GM10847 (cell line): Measurements from ENCODE around the gene ATP2B2.

Source experiments
- POLR2A ChIP-seq: IDR thresholded peaks from 2 replicates; pipeline ENCODE4 v1.6.1; 2011; ENCODE audit not compliant: insufficient read length; ENCODE audit errors: extremely low read depth

Gene ATP2B2

DNA sequence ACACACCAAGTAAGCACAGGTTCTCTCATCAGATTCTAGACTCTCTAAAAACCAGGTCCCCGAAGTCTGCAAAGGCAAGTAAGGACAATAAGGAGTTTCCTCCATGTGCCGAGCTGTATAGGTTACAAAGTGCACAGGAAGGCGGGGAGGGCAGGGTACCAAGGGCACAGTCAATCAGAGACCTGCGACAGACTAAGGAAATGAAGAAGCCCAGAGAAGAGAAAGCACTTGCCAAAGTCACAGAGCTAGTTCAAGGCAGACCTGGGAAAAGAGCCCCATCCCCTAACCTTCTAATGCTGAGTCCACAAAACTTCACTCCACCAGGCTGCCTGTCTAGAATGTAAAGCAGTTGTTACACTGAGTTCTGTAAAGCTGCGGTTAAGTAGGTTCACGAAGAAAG, 186.1 kb downstream of the ATP2B2 start:
- no peak for TF ChIP-seq POLR2A

DNA sequence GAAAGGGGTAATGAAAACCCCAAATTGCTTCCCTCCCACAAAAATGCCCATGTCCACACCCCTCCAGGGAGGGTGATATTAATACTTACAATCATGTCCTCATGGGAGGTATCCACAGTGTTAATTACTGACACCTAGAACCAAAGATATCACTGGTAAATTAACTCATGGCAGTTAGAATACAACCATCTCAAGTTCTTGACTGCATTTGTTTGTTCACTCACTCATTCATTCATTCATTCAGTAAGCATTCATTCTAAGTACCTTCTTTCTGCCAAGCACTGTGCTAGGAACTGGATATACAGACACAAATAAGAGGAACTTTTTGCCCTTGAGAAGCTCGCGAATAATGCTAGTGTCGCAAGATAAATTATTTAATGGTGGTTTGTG, 187.4 kb downstream of the ATP2B2 start:
- no peak for TF ChIP-seq POLR2A

DNA sequence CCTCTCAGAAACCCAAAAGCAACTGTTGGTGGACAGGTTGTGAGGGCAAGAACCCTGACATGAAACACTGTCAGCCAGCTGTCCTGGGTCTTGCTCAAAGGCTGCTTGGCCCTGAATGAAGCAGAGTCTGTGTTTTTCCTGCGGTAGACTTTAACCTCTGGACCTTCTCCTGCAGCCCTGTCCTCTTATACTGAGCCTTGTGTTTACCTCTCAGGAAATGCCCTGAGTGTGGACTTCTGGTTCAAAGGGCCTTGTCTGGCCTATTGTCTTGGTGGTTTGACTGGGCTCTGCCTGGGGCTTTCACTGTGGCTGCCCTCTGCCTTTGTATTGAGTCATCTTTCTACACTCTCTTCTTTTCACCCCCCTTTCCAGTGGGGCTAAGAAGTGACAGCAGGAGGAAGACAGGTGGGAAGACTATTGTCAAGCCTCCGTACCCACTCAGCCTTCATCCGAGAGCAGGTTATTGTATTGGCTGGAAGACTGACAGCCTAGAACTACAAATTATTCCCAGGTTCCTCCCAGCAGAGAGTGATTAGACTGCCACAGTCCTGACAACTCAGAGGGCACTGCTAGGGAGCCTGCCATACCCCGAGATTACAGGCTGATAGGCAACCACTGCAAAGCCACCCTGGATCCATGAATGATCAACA, 187.9 kb downstream of the ATP2B2 start:
- TF ChIP-seq POLR2A: no peak

DNA sequence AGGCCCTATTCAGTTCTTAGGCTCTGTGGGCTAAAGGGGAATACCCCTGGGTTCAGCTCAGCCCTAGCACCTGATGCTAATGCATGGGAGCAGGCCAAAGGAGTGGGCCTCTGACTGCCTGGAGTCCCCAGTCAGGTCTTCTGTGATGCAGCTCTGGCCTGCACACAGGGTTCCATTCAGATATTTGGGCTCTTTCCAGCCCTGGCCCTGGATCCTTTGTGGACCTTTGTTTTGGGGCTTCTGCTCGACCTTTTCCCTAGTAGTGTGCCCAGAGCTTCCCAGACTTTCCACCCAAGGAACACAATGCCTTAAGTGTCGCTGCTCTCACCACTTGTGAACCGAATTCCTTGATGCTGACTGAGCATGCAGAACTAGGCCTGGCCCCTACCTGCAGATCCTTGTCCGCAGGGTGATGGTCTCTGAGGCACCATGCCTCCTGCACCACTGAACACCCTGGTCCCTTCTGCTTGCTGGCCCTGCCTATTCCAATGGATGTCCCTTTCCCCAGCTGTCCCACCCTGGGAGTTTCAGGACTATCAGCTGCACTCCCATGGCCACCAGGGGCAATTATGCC, 189.5 kb downstream of the ATP2B2 start:
- TF ChIP-seq POLR2A: no peak

DNA sequence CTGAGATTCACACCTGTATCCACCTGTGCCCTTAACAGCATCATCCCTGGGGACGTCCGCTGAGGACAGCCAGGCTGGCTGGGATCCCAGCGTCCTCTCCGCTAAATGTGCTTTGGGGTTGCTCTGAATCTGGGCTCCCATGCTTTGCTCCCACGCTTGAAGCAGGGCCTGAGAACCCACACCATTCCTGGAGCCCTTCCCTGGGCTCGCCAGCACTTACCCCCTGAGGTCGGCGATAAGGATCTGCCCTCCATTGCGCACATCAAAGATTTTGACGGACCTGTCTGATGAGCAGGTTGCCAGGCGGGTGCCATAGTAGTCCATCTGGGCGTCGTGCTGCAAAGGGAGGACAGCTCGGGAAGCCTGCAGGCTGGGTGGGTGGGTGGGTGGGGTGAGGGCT, 190.3 kb downstream of the ATP2B2 start:
- TF ChIP-seq POLR2A: no peak

DNA sequence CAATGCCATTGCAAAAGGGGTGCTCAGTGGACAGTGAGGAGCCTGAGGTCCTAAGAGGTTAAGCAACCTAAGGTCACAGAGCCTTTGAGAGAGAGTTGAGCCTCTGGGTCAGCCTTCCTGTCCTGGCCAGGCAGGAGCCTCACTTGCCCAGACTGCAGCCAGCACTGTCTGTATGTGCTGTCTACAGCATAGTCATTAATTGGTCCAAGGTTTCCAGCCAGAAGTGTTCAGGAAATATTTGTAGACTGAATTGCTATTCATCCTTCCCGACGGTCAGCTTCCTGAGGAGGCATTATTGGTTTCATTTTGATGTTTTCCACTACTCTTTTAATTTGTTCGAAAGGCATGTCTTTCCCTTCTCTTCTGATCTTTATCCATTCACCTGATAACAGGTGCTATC, 192.5 kb downstream of the ATP2B2 start:
- no peak for TF ChIP-seq POLR2A

DNA sequence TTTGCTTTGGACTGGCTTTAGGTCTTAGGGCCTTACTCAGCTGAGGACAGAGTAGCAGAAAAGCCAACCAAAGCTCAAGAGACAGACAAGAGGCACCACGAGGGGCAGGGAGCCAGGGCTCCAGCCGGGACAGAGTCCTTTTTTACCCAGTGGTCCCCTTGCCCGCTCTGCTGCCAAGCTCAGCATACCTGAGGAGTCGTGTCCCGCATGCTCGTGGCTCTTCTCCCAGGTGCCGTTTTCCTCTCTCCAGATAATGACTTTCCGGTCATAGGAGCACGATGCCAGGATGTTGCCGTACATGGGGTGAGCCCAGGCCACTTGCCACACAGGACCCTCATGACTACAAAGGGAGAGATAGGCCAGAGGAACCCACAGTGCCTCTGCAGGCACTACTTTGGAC, 193.0 kb downstream of the ATP2B2 start:
- no peak for TF ChIP-seq POLR2A

DNA sequence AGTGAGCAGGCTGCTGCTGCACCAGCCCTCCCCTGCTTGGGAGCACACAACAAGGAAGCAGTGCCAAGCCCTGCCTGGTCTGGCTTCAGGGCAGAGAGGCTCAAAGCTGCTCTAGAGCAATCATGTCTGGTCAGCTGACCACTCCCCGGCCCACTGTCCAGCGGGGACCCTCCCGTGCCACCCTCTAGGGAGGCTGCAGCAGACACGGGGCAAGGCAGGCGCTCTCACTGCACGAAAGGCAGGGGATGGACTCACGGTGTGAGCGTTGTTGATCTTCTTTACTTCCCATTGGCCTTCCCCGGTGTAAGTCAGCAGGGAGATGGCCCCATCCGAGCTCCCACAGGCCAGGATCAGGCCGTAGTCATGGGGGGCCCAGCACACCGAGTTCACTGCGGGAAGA, 193.7 kb downstream of the ATP2B2 start:
- TF ChIP-seq POLR2A: no peak

DNA sequence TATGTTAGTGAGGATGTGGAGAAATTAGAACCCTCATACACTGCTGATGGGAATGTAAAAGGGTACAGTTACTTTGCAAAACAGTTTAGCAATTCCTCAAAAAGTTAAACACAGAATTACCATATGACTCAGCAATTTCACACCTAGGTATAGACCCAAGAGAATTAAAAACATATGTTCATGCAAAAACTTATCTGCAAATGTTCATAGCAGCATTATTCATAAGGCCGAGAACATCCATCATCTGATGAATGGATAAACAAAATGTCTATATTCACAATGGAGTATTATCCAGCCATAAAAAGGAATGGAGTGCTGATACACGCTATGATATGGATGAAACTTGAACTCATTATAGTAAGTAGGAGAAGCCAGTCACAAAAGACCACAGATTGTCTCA, 194.8 kb downstream of the ATP2B2 start:
- no peak for TF ChIP-seq POLR2A

DNA sequence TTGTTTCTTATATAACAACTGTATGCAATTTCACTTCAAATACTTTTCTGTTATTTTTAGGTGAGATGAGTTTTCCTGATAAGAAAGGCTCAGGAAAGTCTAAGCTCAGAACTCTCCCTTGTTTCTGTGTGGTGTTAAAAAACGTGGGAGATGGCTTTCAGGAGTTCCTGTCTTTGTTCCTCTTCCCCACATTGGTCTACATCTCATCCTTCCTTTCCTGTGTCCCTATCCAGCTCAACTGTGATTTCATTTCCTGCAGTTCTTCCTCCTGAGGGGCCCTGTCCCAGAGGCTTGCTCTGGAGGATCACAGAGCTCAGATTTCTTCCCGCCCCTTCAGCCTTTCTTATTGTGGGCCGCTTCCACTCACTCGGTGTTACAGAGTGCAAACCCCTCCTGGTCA, 195.7 kb downstream of the ATP2B2 start:
- no peak for TF ChIP-seq POLR2A

DNA sequence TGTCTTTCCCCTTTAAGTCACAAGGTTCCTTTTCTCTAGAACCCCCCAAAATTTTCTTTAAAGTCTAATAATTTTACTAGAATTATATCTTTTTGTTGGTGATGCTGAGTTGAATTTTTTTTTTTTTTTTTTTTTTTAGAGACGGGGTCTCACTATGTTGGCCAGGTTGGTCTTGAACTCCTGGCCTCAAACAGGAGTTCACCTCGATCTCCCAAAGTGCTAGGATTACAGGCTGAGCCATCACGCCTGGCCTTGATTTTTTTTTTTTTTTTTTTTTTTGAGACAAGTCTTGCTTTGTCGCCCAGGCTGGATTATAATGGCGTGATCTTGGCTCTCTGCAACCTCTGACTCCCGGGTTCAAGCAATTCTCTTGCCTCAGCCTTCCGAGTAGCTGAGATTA, 196.7 kb downstream of the ATP2B2 start:
- no peak for TF ChIP-seq POLR2A

DNA sequence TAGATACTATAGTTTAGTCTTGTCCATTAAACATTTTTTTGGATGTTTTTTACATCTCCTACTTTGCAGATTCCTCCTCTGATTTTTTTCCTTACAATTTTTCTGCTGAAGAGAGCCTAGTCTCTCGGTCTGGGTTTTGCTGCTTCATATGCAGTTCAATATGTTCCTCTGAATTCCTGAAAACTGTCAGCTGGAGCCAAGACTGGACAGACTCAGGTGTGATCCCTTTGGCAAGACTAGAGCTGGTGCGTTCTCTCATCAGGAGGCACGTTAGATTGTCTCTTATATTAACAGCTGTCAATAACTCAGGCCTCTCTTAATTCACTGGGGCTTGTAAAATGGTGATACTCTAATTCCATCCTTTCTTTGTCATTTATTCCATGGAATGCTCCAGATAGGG, 199.2 kb downstream of the ATP2B2 start:
- TF ChIP-seq POLR2A: no peak

DNA sequence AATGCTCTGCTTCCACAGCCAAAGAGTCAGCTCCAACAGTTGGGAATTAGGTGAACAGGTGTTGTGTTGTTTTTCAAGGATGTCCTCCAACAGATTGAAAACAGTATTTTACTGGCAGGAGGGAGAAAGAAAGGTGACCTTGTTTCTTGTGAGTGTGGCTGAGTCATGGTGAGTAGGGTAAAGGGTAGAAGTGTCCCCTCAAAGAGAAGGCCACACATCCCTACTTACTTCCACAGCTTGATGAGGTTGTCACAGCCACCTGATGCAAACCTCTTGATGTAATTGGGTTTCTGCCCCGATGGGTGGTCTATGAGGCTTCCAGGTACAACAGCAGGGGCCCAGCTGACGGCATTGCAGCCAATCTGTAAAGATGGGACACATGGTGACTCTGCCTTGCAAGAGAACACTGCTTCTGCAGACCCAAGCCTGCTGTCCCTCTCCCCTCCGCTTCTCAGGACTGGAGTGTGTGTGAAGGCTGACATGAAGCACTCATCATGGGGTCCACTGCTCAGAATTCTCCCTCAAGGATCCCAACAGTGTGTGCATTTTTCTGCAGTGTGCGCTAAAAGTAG, 200.0 kb downstream of the ATP2B2 start:
- TF ChIP-seq POLR2A: no peak

DNA sequence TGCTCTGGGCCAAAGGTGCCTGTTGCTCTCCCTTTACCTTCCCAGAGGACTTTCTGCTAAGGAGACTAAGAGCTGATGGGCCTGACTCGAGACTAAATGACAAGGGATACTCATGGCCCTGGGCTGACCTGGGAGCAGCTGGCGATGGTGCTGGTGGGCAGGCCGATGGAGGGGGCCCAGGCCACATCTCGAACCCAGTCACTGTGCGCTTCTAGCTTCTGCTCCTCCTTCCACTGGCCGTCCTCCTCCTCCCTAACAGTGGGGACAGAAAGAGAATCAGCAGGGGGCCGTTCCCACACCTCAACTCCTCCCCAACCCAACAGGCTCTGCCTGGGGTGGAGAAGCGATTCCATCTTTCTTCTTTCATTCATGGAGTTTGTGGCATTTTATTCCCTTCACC, 200.5 kb downstream of the ATP2B2 start:
- TF ChIP-seq POLR2A: no peak

DNA sequence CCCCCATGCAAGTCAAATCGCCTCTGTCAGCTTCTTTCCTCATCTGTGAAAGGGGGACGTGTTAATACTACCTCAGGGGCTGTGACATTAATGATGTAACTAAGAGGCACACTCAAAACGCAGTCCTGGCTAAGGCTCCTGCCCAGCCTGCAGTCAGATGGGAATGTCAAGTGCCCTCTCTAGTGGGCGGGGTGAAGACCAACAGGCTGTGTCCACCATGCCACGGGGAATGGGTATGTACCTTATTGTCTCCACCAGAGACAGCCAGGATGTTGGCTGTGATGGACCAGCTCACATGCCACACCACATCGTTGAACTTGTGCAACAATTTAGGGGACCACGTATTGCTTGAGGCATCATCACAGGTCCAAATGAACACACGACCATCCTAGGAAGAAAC, 201.6 kb downstream of the ATP2B2 start:
- TF ChIP-seq POLR2A: no peak

DNA sequence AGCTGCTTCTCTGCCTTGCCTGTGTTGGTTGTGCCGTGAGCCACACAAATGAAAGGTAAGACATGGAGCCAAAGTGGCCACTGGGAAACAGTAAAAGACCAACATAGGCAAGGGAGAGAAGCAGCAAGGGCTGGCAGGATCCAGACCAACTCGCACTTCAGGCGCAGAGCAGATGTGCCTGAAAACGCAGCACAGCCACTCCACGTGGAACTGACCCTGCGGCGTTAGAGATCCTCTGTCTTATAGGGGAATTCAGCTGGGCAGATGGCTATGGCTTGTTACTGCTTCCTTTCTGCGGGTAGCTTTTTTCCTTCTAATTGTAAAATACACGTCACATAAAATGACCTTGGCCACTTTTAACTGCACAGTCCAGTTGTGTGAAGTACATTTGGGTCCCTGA, 202.3 kb downstream of the ATP2B2 start:
- no peak for TF ChIP-seq POLR2A

DNA sequence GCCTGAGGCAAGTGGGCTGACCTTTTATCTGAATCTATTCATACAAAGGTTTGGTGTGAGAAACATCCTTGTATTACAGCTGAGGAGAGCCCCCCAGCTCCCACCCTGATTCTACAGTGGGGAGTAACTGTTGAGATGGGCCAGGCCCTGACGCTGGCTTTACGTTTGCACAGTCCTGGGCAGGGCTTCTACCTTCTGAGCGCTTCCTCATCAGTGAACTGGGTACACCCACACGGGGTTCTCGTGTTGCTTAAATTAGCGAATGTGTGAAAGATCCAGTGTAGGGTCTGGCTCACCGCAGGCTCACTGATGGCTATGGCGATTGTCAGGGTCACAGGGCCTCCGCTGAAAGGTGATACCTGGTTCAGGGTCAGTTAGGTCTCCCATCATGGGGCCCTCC, 205.3 kb downstream of the ATP2B2 start:
- TF ChIP-seq POLR2A: no peak
